Esophagus muscularis mucosa (tissue), 4 donors: ENCODE data around the gene AGTRAP. TPM values are rescaled to one million over a fixed set of nuclear protein-coding genes. Genes with fewer than 3 reads are reported as not detected.

ENCODE experiments used
- DNase-seq: peaks from one replicate; pipeline ENCODE4 v3.0.0-alpha.2; 2017; ENCODE audit errors: extremely low spot score
- H3K27ac ChIP-seq, 4 donors: fragments of 200-600 bp; sonication (generic); replicated peaks in 1 of 4; 1 replicate in 3 of 4; 2 replicates in 1 of 4; pipeline ENCODE4 v1.5.1; 2016 to 2019; ENCODE audit warnings: mild to moderate bottlenecking in 1 of 4
- H3K27me3 ChIP-seq, 4 donors: fragments of 200-600 bp; sonication (generic); one replicate each; pipeline versions ENCODE4 v1.5.1 to v1.6.0; 2016 to 2019
- H3K36me3 ChIP-seq, 4 donors: fragments of 200-600 bp; sonication (generic); one replicate each; pipeline ENCODE4 v1.5.1; 2016 to 2019
- H3K4me1 ChIP-seq, 4 donors: fragments of 200-600 bp; sonication (generic); one replicate each; pipeline ENCODE4 v1.5.1; 2016 to 2019
- H3K4me3 ChIP-seq, 4 donors: fragments of 200-600 bp; sonication (generic); 1 replicate in 2 of 4; 2 replicates in 2 of 4; pipeline ENCODE4 v1.5.1; 2016 to 2019; ENCODE audit warnings: mild to moderate bottlenecking in 4 of 4, moderate library complexity in 1 of 4
- H3K9me3 ChIP-seq, 4 donors: fragments of 200-600 bp; sonication (generic); 1 replicate in 3 of 4; 2 replicates in 1 of 4; pipeline ENCODE4 v1.5.1; 2016 to 2019
- EP300 ChIP-seq: sonication (generic); formaldehyde crosslinking; IDR thresholded peaks from one replicate; pipeline ENCODE4 v1.6.1; 2017; ENCODE audit warnings: antibody characterized with exemption
- POLR2A ChIP-seq: fragments of 450-650 bp; IDR thresholded peaks from one replicate; pipeline ENCODE4 v1.6.1; 2017; ENCODE audit warnings: antibody characterized with exemption, moderate library complexity, mild to moderate bottlenecking, low read depth
- POLR2AphosphoS5 ChIP-seq, 2 donors: sonication (generic); formaldehyde crosslinking; IDR thresholded peaks; one replicate each; pipeline ENCODE4 v1.6.1; 2017; ENCODE audit warnings: antibody characterized with exemption in 2 of 2
- WGBS: methylation state at CpG from one replicate; pipeline ENCODE4 v1.1.5; 2018; 5-methylcytosine and 5-hydroxymethylcytosine counted together
- intact Hi-C: fragments of 100-400 bp; cut with DNase I; formaldehyde crosslinking; loops from one replicate; pipeline ENCODE4 v1.15.1; 2023
- total RNA-seq, 4 donors: library from RNA; depleted of rRNA; stranded (reverse); fragments of >200 nt; gene quantifications; one replicate each; pipeline versions ENCODE4 v1.1.0 to v1.2.1, GENCODE V29; 2016
- TF ChIP-seq, protein P1 (sequence below), 3 experiments: fragments of 200-600 bp in 2 of 3; fragments of 450-650 bp in 1 of 3; sonication (generic) in 2 of 3; IDR thresholded peaks; one replicate each; pipeline ENCODE4 v1.5.1; 2017 to 2019; ENCODE audit warnings: antibody characterized with exemption in 3 of 3, mild to moderate bottlenecking in 2 of 3, moderate library complexity in 1 of 3

Gene AGTRAP
- total RNA-seq, 4 donors from 2014 or later: 31.6 to 73.4 (median 45.6) TPM

DNA sequence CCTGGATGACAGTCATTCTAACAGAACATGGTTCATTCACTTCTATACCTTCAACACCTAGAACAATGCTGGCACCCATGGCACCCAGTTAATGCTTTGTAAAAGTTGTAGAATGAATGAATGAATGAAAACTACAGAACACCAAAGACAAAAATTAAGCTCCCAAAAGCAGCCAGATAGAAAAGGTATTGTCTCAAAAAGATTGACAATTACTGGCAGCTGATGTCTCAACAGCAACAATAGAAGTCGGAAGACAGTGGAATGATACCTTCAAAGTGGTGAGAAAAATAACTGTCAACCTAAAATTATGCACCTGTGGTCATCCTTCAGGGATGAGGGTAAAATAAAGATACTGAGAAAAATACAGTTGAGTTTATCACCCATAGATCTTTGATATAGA, 21.1 kb downstream of the AGTRAP start:
- WGBS: 76% methylated on average over 1 of the region's 1 CpG
- intact Hi-C loops: no loop called here

DNA sequence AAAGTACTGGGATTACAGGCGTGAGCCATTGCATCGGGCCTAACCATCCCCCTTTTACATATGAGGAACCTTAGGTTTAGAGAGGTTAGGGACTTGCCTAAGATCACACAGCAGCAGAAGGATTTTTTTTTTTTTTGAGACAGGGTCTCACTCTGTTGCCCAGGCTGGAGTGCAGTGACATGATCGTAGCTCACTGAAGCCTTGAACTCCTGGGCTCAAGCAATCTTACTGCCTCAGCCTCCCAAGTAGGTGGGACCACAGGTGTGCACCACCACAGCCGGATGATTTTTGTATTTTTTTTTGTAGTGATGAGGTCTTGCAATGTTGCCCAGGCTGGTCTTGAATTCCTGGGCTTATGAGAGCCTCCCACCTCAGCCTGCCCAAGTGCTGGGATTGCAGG, 23.9 kb downstream of the AGTRAP start:
- H3K4me3 ChIP-seq: no peak overlapping the region
- DNase-seq: no peak
- 90% methylated on average over 4 of the region's 4 CpGs for WGBS
- intact Hi-C loops: no loop called here
- H3K27me3 ChIP-seq: peaks cover 0 to 50% (median 12%) of the 10 kb centered on the region in 4 donors
- TF ChIP-seq, protein P1, sequence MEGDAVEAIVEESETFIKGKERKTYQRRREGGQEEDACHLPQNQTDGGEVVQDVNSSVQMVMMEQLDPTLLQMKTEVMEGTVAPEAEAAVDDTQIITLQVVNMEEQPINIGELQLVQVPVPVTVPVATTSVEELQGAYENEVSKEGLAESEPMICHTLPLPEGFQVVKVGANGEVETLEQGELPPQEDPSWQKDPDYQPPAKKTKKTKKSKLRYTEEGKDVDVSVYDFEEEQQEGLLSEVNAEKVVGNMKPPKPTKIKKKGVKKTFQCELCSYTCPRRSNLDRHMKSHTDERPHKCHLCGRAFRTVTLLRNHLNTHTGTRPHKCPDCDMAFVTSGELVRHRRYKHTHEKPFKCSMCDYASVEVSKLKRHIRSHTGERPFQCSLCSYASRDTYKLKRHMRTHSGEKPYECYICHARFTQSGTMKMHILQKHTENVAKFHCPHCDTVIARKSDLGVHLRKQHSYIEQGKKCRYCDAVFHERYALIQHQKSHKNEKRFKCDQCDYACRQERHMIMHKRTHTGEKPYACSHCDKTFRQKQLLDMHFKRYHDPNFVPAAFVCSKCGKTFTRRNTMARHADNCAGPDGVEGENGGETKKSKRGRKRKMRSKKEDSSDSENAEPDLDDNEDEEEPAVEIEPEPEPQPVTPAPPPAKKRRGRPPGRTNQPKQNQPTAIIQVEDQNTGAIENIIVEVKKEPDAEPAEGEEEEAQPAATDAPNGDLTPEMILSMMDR (IDR thresholded peaks at IDR 0.05): no peak
- TF ChIP-seq EP300: no peak
- no peak for TF ChIP-seq POLR2AphosphoS5 (IDR thresholded peaks at IDR 0.05)
- TF ChIP-seq POLR2A: no peak
- no peak overlapping the region for H3K27ac ChIP-seq
- H3K9me3 ChIP-seq: no peaks in the 10 kb centered on the region
- no peaks in the 10 kb centered on the region for H3K36me3 ChIP-seq
- peaks cover 4 to 8% (median 6%) of the 10 kb centered on the region in 4 donors for H3K4me1 ChIP-seq

More for the DNA sequence above, 21.1 kb downstream of the AGTRAP start:
- H3K4me1 ChIP-seq: peaks cover 2 to 4% (median 3%) of the 10 kb centered on the region in 4 donors
- DNase-seq: no peak
- H3K27me3 ChIP-seq: peaks cover 0 to 35% (median 9%) of the 10 kb centered on the region in 4 donors
- H3K27ac ChIP-seq: no peak overlapping the region
- H3K36me3 ChIP-seq: no peaks in the 10 kb centered on the region
- no peak for TF ChIP-seq EP300
- TF ChIP-seq, protein P1 (IDR thresholded peaks at IDR 0.05): no peak
- no peak for TF ChIP-seq POLR2AphosphoS5 (IDR thresholded peaks at IDR 0.05)
- no peak for TF ChIP-seq POLR2A
- H3K4me3 ChIP-seq: no peak overlapping the region
- no peaks in the 10 kb centered on the region for H3K9me3 ChIP-seq

- Histone ChIP-seq H3K27ac (no peak overlapping the region), H3K36me3 (no peaks in the 10 kb centered on the region), H3K4me3 (no peak overlapping the region), H3K4me1 (peaks cover 4 to 8% (median 6%) of the 10 kb centered on the region in 4 donors), H3K9me3 (no peaks in the 10 kb centered on the region), H3K27me3 (peaks cover 0 to 53% (median 10%) of the 10 kb centered on the region in 4 donors)
- WGBS: 86% methylated on average over 6 of the region's 6 CpGs
- TF ChIP-seq POLR2AphosphoS5 (IDR thresholded peaks at IDR 0.05) (no peak), EP300 (no peak), POLR2A (no peak)
- TF ChIP-seq, protein P1 (IDR thresholded peaks at IDR 0.05): no peak
- DNase-seq: no peak
- intact Hi-C loops: no loop called here
Observed at GRCh38 chr1:11761285-11761684, 25.3 kb downstream of the AGTRAP start.

GRCh38 chr1:11761988-11762406, 26.1 kb downstream of the AGTRAP start, which contains the start of gene C1orf167:
Gene C1orf167 (plus strand): TSS chr1:11762193. CDS start chr1:11764401, 2,208 bp downstream.
- TF ChIP-seq EP300: no peak
- TF ChIP-seq, protein P1 (IDR thresholded peaks at IDR 0.05): no peak
- TF ChIP-seq POLR2AphosphoS5 (IDR thresholded peaks at IDR 0.05): no peak
- no peak for TF ChIP-seq POLR2A
- Histone ChIP-seq H3K4me3 (peak within 1 kb of the TSS in 3 of 4 donors; percentile 9 to 16 (median 15)), H3K27me3 (peaks cover 0 to 60% (median 10%) of the 10 kb centered on the region in 4 donors), H3K9me3 (no peaks in the 10 kb centered on the region), H3K4me1 (peaks cover 4 to 8% (median 6%) of the 10 kb centered on the region in 4 donors), H3K36me3 (no peaks in the 10 kb centered on the region), H3K27ac (no peak within 1 kb of the TSS)
- 2% methylated on average over 17 of the region's 29 CpGs for WGBS
- intact Hi-C loops: no loop called here
- DNase-seq: no peak

DNA sequence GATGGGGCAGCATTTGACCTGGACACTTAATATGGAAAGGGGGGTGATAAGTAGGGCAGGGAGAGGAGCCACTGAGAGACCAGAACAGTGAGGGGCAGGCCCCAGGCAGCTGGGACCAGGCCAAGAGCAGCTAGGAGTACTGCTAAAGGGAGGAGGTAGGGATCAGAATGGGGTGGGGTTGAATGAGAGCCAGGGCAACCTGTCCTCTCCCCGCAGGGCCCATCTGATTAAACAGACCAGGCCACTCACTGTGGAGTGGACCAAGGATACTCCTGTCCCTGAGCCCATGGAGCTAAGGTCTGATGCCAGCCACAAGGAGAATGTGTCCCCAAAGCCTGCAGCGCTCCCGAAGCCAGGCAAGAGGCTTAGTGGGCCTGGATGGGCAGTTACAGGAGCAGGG, 28.2 kb downstream of the AGTRAP start:
- no peaks in the 10 kb centered on the region for H3K36me3 ChIP-seq
- peaks cover 0 to 63% (median 10%) of the 10 kb centered on the region in 4 donors for H3K27me3 ChIP-seq
- H3K4me3 ChIP-seq: no peak overlapping the region
- DNase-seq: no peak
- 90% methylated on average over 3 of the region's 3 CpGs for WGBS
- H3K9me3 ChIP-seq: no peaks in the 10 kb centered on the region
- intact Hi-C loops: no loop called here
- H3K4me1 ChIP-seq: peaks cover 4 to 8% (median 6%) of the 10 kb centered on the region in 4 donors
- no peak overlapping the region for H3K27ac ChIP-seq
- TF ChIP-seq, protein P1 (IDR thresholded peaks at IDR 0.05): no peak
- TF ChIP-seq POLR2A (no peak), POLR2AphosphoS5 (IDR thresholded peaks at IDR 0.05) (no peak), EP300 (no peak)
